ENCODE results near the gene C11orf86.

GRCh38 chr11:66992041-66992440 is 16.9 kb downstream of the C11orf86 start:
- no peak for TF ChIP-seq CTCF (IDR thresholded peaks at IDR 0.05 in 2 of 3, conservative IDR thresholded peaks at IDR 0.05 in 1 of 3; ENCODE audit: borderline replicate concordance in 1 of 3, insufficient read depth in 1 of 3, low read depth in 2 of 3, low read length in 2 of 3)
- no peak for TF ChIP-seq POLR2AphosphoS5 (IDR thresholded peaks at IDR 0.05; ENCODE audit: low read depth, low read length)
- no peak for TF ChIP-seq EGR1 (IDR thresholded peaks at IDR 0.05; ENCODE audit: low read depth)
- TF ChIP-seq RAD21 (IDR thresholded peaks at IDR 0.05; ENCODE audit: low read depth), result no peak
- TF ChIP-seq YY1 (IDR thresholded peaks at IDR 0.05; ENCODE audit: extremely low read depth, insufficient replicate concordance, low read depth, low read length), result no peak
- no peak for TF ChIP-seq MAX (IDR thresholded peaks at IDR 0.05)
- TF ChIP-seq ZNF274 (IDR thresholded peaks at IDR 0.05; ENCODE audit: low read depth, low read length), result no peak
- no peak for TF ChIP-seq CBX3 (IDR thresholded peaks at IDR 0.05; ENCODE audit: low read depth)
- TF ChIP-seq EZH2phosphoT487 (IDR thresholded peaks at IDR 0.05; ENCODE audit: borderline replicate concordance), result no peak
- no peak for TF ChIP-seq SP1 (IDR thresholded peaks at IDR 0.05; ENCODE audit: low read depth)
- TF ChIP-seq REST (IDR thresholded peaks at IDR 0.05; ENCODE audit: low read depth), result no peak
- no peak for TF ChIP-seq POLR2A (IDR thresholded peaks at IDR 0.05; ENCODE audit: borderline replicate concordance, extremely low read depth, insufficient read depth, insufficient read length)
- TF ChIP-seq TCF7L2 (IDR thresholded peaks at IDR 0.05; ENCODE audit: borderline replicate concordance, extremely low read depth, insufficient read depth, insufficient read length), result no peak
